ENCODE data around the gene ADM. TPM values are rescaled to one million over a fixed set of nuclear protein-coding genes. Genes with fewer than 3 reads are reported as not detected.

The ADM gene
- 28.8 and 67.2 TPM in 2 replicates for total RNA-seq (ENCODE audit: low replicate concordance)
- long read RNA-seq, transcript ADM-208 (3 exons, 1,640 nt), result minor isoform, 8 of 305 reads
- long read RNA-seq, transcript ADM-207 (2 exons, 1,839 nt), result minor isoform, 10 of 305 reads
- long read RNA-seq, transcript ADM-201 (4 exons, 1,885 nt), result major isoform, 262 of 305 reads
- long read RNA-seq, transcript ADM-202 (3 exons, 584 nt), result minor isoform, 8 of 305 reads
- long read RNA-seq, partial matches to known transcripts, result 0 of 305 reads
- long read RNA-seq, other reads (novel, unspliced or antisense), result 15 of 305 reads

GRCh38 chr11:10304495-10305261 is at the start of gene ADM:
Gene ADM (plus strand): TSS chr11:10305073. CDS start chr11:10305701, 628 bp downstream.
- Mint-ChIP-seq H3K4me3 (peak within 1 kb of the TSS; percentile 98), H3K27ac (peak within 1 kb of the TSS; percentile 98), H3K27me3 (peaks cover 85% of the 10 kb centered on the region), H3K4me1 (ENCODE audit: unreplicated experiment) (peaks cover 19% of the 10 kb centered on the region), H3K36me3 (peaks cover 8% of the 10 kb centered on the region), H3K9me3 (no peaks in the 10 kb centered on the region)
- peak; percentile 82 for DNase-seq (ENCODE audit: extremely low spot score, unreplicated experiment)
- TF ChIP-seq CTCF (conservative IDR thresholded peaks at IDR 0.05), result peak; percentile 81

- no peaks in the 10 kb centered on the region for H3K27me3 Mint-ChIP-seq
- H3K36me3 Mint-ChIP-seq, result no peaks in the 10 kb centered on the region
- H3K4me3 Mint-ChIP-seq, result no peak overlapping the region
- peaks cover 9% of the 10 kb centered on the region for H3K4me1 Mint-ChIP-seq (ENCODE audit: unreplicated experiment)
- DNase-seq (ENCODE audit: extremely low spot score, unreplicated experiment), result no peak
- no peaks in the 10 kb centered on the region for H3K9me3 Mint-ChIP-seq
- TF ChIP-seq CTCF (conservative IDR thresholded peaks at IDR 0.05), result no peak
- no peak overlapping the region for H3K27ac Mint-ChIP-seq
Measured at GRCh38 chr11:10255388-10256125, 49.3 kb upstream of the ADM start.

GRCh38 chr11:10257478-10257877 is 47.4 kb upstream of the ADM start:
- no peaks in the 10 kb centered on the region for H3K9me3 Mint-ChIP-seq
- no peaks in the 10 kb centered on the region for H3K27me3 Mint-ChIP-seq
- TF ChIP-seq CTCF (conservative IDR thresholded peaks at IDR 0.05), result no peak
- no peak for DNase-seq (ENCODE audit: extremely low spot score, unreplicated experiment)
- H3K27ac Mint-ChIP-seq, result no peak overlapping the region
- peaks cover 9% of the 10 kb centered on the region for H3K4me1 Mint-ChIP-seq (ENCODE audit: unreplicated experiment)
- no peaks in the 10 kb centered on the region for H3K36me3 Mint-ChIP-seq
- H3K4me3 Mint-ChIP-seq, result no peak overlapping the region

GRCh38 chr11:10261821-10262220 is 43.1 kb upstream of the ADM start:
- Mint-ChIP-seq H3K27ac (no peak overlapping the region), H3K4me1 (ENCODE audit: unreplicated experiment) (no peaks in the 10 kb centered on the region), H3K4me3 (no peak overlapping the region)

More at GRCh38 chr11:10261821-10262220, 43.1 kb upstream of the ADM start:
- H3K27me3 Mint-ChIP-seq, result no peaks in the 10 kb centered on the region
- no peak for TF ChIP-seq CTCF (conservative IDR thresholded peaks at IDR 0.05)
- no peaks in the 10 kb centered on the region for H3K9me3 Mint-ChIP-seq
- DNase-seq (ENCODE audit: extremely low spot score, unreplicated experiment), result no peak
- no peaks in the 10 kb centered on the region for H3K36me3 Mint-ChIP-seq
